ENCODE measurements around the gene TNS4.

The TNS4 gene

DNA sequence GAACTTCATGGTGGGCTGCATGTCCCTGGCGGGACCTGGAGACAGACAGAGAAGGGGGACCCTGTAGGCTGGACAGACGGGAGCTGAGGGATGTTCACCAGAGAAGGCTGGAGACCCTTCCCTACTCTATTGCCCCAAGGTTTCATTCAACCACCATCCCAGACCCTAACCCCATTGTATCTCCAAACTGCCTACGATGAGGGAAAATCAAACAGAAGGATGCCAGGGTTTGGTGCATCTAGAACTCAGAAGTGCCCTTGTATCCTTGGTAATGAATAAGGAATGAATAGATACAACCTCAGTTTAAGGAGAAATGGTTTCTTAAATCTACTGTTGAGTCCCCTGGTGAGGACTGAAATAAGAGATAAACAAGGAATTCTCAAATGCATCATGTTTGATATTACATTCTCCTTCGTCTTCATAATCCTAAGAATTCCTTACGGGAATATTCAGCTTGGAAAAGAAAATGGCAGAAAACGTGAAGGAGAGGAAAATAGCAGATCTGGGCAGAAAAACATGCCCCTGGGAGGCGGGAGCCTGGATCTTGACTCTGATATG lies 16.4 kb downstream of the TNS4 start:
- H3K4me3 ChIP-seq (ENCODE audit: low read length): no peak overlapping the region
- TF ChIP-seq, protein P1, sequence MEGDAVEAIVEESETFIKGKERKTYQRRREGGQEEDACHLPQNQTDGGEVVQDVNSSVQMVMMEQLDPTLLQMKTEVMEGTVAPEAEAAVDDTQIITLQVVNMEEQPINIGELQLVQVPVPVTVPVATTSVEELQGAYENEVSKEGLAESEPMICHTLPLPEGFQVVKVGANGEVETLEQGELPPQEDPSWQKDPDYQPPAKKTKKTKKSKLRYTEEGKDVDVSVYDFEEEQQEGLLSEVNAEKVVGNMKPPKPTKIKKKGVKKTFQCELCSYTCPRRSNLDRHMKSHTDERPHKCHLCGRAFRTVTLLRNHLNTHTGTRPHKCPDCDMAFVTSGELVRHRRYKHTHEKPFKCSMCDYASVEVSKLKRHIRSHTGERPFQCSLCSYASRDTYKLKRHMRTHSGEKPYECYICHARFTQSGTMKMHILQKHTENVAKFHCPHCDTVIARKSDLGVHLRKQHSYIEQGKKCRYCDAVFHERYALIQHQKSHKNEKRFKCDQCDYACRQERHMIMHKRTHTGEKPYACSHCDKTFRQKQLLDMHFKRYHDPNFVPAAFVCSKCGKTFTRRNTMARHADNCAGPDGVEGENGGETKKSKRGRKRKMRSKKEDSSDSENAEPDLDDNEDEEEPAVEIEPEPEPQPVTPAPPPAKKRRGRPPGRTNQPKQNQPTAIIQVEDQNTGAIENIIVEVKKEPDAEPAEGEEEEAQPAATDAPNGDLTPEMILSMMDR (IDR thresholded peaks at IDR 0.05; ENCODE audit: insufficient read depth, low read depth, low read length, missing control alignments): no peak
- DNase-seq (ENCODE audit: low read depth): no peak

DNA sequence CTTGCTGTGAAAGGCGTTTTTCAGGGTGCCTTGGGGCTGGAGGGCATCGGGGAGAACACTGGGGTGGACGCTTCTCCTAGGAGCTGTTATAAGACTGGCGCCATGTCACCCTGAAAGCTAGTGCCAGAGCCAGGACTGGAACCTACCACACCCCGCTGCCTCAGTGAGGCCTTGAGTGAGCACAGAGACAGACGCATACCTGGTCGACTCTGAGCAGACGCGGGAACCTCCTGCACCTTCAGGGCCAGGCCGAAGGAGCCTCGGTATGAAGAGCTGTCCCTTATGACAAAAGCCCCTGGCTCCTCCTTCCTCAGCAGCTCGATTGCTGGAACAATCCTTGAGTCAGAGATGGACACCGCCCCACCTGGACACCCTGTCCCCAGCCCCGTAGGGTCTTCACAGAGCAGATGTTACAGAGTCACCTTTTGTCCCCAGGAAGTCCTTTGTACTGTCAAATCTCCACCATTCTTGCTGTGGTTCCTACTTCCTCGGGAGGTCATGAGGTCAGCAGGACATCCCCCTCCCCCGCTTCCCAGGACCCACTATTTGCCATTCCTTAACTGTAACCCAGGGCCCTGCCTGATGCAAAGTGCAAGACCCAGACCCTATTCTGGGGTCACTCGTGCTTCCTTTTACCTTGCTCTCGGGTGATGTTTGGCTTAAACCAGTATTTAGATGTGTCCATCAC lies 17.0 kb downstream of the TNS4 start:
- peak; percentile 49 for DNase-seq (ENCODE audit: low read depth)
- no peak overlapping the region for H3K4me3 ChIP-seq (ENCODE audit: low read length)
- TF ChIP-seq, protein P1 (IDR thresholded peaks at IDR 0.05; ENCODE audit: insufficient read depth, low read depth, low read length, missing control alignments): no peak

DNA sequence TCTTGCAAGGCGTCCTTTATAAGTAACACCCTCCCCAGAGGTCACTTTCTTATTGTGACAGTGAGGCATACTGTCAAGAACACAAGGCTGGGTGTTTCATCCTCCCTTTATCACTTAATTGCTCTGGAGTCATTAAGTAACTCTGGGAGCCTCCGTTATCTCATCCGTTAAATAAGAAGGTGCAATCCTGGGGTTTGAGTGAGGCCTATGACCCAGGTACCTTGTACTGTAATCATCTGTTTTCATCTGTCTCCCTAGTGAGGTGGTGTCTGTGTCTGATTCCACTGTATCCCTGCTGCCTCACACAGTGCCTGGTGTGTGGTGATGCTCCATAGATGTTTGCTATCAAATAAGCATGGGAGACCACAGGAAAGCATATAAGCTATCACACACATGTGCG lies 17.7 kb downstream of the TNS4 start:
- DNase-seq (ENCODE audit: low read depth): peak; percentile 36
- TF ChIP-seq, protein P1 (IDR thresholded peaks at IDR 0.05; ENCODE audit: insufficient read depth, low read depth, low read length, missing control alignments): no peak
- H3K4me3 ChIP-seq (ENCODE audit: low read length): no peak overlapping the region

DNA sequence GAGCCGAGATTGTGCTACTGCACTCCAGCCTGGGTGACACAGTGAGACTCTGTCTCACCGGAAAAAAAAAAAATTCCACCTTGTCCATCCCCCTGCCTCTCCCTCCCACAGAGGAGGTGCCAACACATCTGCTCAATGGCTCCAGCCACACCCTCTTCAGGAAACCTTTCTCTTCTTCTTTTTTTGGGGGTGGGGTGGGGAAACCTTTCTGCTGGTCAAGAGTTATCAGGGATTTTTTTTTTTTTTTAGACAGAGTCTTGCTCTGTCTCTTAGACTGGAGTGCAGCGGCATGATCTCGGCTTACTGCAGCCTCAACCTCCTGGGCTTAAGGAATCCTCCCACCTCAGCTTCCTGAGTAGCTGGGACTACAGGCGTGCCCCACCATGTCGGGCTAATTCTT lies 18.7 kb downstream of the TNS4 start:
- no peak overlapping the region for H3K4me3 ChIP-seq (ENCODE audit: low read length)
- peak; percentile 68 for DNase-seq (ENCODE audit: low read depth)
- TF ChIP-seq, protein P1 (IDR thresholded peaks at IDR 0.05; ENCODE audit: insufficient read depth, low read depth, low read length, missing control alignments): no peak

DNA sequence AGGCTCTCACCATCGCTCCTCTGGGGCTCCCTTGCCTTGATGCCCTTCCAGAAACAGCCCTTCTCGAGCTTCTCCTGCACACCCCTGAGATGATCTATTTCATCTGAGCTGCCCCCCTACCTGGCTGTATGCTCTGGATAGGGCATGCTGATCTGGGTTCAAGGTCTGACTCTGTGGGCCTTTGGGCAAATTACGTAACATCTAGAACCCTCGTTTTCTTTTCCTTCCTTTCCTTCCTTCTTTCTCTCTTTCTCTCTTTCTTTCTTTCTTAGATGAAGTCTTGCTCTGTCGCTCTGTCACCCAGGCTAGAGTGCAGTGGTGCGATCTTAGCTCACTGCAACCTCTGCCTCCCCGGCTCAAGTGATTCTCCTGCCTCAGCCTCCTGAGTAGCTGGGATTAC lies 20.3 kb downstream of the TNS4 start:
- TF ChIP-seq, protein P1 (IDR thresholded peaks at IDR 0.05; ENCODE audit: insufficient read depth, low read depth, low read length, missing control alignments): no peak
- H3K4me3 ChIP-seq (ENCODE audit: low read length): no peak overlapping the region
- no peak for DNase-seq (ENCODE audit: low read depth)

DNA sequence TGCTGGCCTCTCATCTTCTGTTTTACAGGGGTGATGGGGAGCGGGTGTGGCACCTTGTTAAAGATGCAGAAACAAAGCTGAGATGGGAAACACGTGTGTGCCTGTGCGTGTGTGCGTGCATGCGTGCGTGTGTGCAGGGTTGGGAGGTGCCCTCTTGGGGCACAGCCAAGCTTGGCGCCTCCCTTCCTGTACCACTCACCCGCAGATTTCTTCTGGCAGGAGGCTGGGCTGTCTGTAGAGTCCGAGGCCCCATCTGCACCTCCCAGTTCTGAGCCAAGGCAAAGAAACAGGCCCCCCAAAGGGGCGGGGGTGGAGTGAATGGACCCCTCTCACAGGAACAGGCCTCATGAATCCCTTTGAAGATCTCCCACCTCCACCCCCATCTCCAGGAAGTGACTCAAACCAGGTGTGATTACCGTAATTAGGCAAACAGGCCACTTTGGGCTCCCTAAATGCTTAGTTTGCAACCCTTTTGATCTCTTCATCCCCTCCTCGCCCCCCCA lies 20.9 kb downstream of the TNS4 start:
- no peak overlapping the region for H3K4me3 ChIP-seq (ENCODE audit: low read length)
- DNase-seq (ENCODE audit: low read depth): peak; percentile 67
- TF ChIP-seq, protein P1 (IDR thresholded peaks at IDR 0.05; ENCODE audit: insufficient read depth, low read depth, low read length, missing control alignments): no peak

Data from epithelial cell of esophagus (primary cell).